H9 (cell line): ENCODE measurements around the gene LIMK2. TPM values are rescaled to one million over a fixed set of nuclear protein-coding genes. Genes with fewer than 3 reads are reported as not detected.

Experiments used
- DNase-seq: peaks from one replicate; pipeline ENCODE4 v3.0.0-alpha.2; 2017
- H2AFZ ChIP-seq: one replicate; pipeline ENCODE4 v1.6.1; 2013; ENCODE audit warnings: mild to moderate bottlenecking, low read length, control low read depth, moderate library complexity
- H2AK5ac ChIP-seq: 2 replicates; pipeline ENCODE4 v1.6.1; 2013; ENCODE audit warnings: low read length, control low read depth, mixed read lengths; ENCODE audit not compliant: insufficient read length
- H2BK120ac ChIP-seq: one replicate; pipeline ENCODE4 v1.6.1; 2013; ENCODE audit warnings: low read depth, mild to moderate bottlenecking, low read length, control low read depth, inconsistent platforms; ENCODE audit not compliant: poor library complexity, severe bottlenecking
- H2BK12ac ChIP-seq: 2 replicates; pipeline ENCODE4 v1.6.1; 2013; ENCODE audit warnings: low read length, control low read depth, mixed read lengths, low read depth; ENCODE audit not compliant: insufficient read length
- H2BK15ac ChIP-seq: 2 replicates; pipeline ENCODE4 v1.6.1; 2013; ENCODE audit warnings: low read depth, low read length, control low read depth
- H2BK20ac ChIP-seq: one replicate; pipeline ENCODE4 v1.6.1; 2013; ENCODE audit warnings: low read depth, mild to moderate bottlenecking, low read length, control low read depth, inconsistent platforms; ENCODE audit not compliant: poor library complexity, severe bottlenecking
- H2BK5ac ChIP-seq: 2 replicates; pipeline ENCODE4 v1.6.1; 2013; ENCODE audit warnings: low read length, control low read depth, mixed read lengths; ENCODE audit not compliant: insufficient read length
- H3K14ac ChIP-seq: 2 replicates; pipeline ENCODE4 v1.6.1; 2013; ENCODE audit warnings: low read length, control low read depth; ENCODE audit not compliant: insufficient read depth
- H3K18ac ChIP-seq: 2 replicates; pipeline ENCODE4 v1.6.1; 2013; ENCODE audit warnings: low read depth, mild to moderate bottlenecking, mixed read lengths, low read length, control low read depth; ENCODE audit not compliant: insufficient read length
- H3K23ac ChIP-seq: 2 replicates; pipeline ENCODE4 v1.6.1; 2013; ENCODE audit warnings: low read length, control low read depth, mixed read lengths, low read depth; ENCODE audit not compliant: insufficient read length
- H3K23me2 ChIP-seq: 2 replicates; pipeline ENCODE4 v1.6.1; 2013; ENCODE audit warnings: low read depth, mild to moderate bottlenecking, mixed read lengths, low read length, control low read depth; ENCODE audit not compliant: insufficient read length, poor library complexity, severe bottlenecking
- H3K27ac ChIP-seq: 2 replicates; pipeline ENCODE4 v1.5.1; 2013; ENCODE audit warnings: low read length, control low read depth, mixed read lengths, low read depth; ENCODE audit not compliant: insufficient read length
- H3K27me3 ChIP-seq: 2 replicates; pipeline ENCODE4 v1.6.1; 2013; ENCODE audit warnings: low read length, control low read depth, inconsistent platforms; ENCODE audit not compliant: insufficient read depth
- H3K4ac ChIP-seq: 2 replicates; pipeline ENCODE4 v1.6.1; 2013; ENCODE audit warnings: low read depth, mild to moderate bottlenecking, control low read depth, inconsistent platforms, low read length, moderate library complexity
- H3K4me1 ChIP-seq: 2 replicates; pipeline ENCODE4 v1.6.1; 2013; ENCODE audit warnings: low read length, control low read depth, inconsistent platforms; ENCODE audit not compliant: insufficient read depth
- H3K4me2 ChIP-seq: 2 replicates; pipeline ENCODE4 v1.6.1; 2013; ENCODE audit warnings: low read length, control low read depth, mixed read lengths; ENCODE audit not compliant: insufficient read length, insufficient read depth
- H3K56ac ChIP-seq: 2 replicates; pipeline ENCODE4 v1.6.1; 2013; ENCODE audit warnings: low read depth, mild to moderate bottlenecking, mixed read lengths, low read length, control low read depth; ENCODE audit not compliant: insufficient read length
- H3K79me1 ChIP-seq: 2 replicates; pipeline ENCODE4 v1.6.1; 2013; ENCODE audit warnings: low read depth, mild to moderate bottlenecking, moderate library complexity, low read length, control low read depth, inconsistent platforms; ENCODE audit not compliant: insufficient read depth, poor library complexity, severe bottlenecking
- H3K79me2 ChIP-seq: 2 replicates; pipeline ENCODE4 v1.6.1; 2013; ENCODE audit warnings: low read length, control low read depth, inconsistent platforms; ENCODE audit not compliant: insufficient read depth
- H3K9ac ChIP-seq: 2 replicates; pipeline ENCODE4 v1.6.1; 2013; ENCODE audit warnings: low read length, control low read depth, mixed read lengths; ENCODE audit not compliant: insufficient read length; ENCODE audit errors: extremely low read depth
- H3K9me3 ChIP-seq: one replicate; pipeline ENCODE4 v1.6.1; 2013; ENCODE audit warnings: low read depth, low read length, inconsistent platforms; ENCODE audit not compliant: control insufficient read depth
- H3T11ph ChIP-seq: one replicate; pipeline ENCODE4 v1.6.1; 2013; ENCODE audit warnings: mild to moderate bottlenecking, low read length, control low read depth, inconsistent platforms
- H4K20me1 ChIP-seq: one replicate; pipeline ENCODE4 v1.6.1; 2013; ENCODE audit not compliant: control insufficient read depth, insufficient read length, insufficient read depth
- H4K5ac ChIP-seq: 2 replicates; pipeline ENCODE4 v1.6.1; 2013; ENCODE audit warnings: low read depth, mild to moderate bottlenecking, mixed read lengths, low read length, control low read depth; ENCODE audit not compliant: insufficient read length
- H4K8ac ChIP-seq: replicated peaks from 2 replicates; pipeline ENCODE4 v1.6.1; 2013; ENCODE audit warnings: low read length, control low read depth, mixed read lengths, low read depth; ENCODE audit not compliant: insufficient read length
- H4K91ac ChIP-seq: 2 replicates; pipeline ENCODE4 v1.6.1; 2013; ENCODE audit warnings: low read depth, mild to moderate bottlenecking, moderate library complexity, mixed read lengths, low read length, control low read depth; ENCODE audit not compliant: insufficient read length
- H3K27ac Mint-ChIP-seq, 3 experiments: 2 replicates in 2 of 3; 3 replicates in 1 of 3; pipeline ENCODE4 v1.8.0; 2020 to 2021; ENCODE audit warnings: mixed read lengths in 3 of 3, mild to moderate bottlenecking in 1 of 3, moderate library complexity in 1 of 3
- H3K27me3 Mint-ChIP-seq: 2 replicates; pipeline ENCODE4 v1.8.0; 2021; ENCODE audit warnings: low read depth, mild to moderate bottlenecking, moderate library complexity, mixed read lengths
- H3K36me3 Mint-ChIP-seq, 3 experiments: 2 replicates in 2 of 3; 3 replicates in 1 of 3; pipeline ENCODE4 v1.8.0; 2020 to 2021; ENCODE audit warnings: low read depth in 3 of 3, mixed read lengths in 3 of 3; ENCODE audit not compliant: insufficient read depth in 1 of 3
- H3K4me1 Mint-ChIP-seq, 2 experiments: 2 replicates each; pipeline ENCODE4 v1.8.0; 2020; ENCODE audit warnings: mixed read lengths in 2 of 2
- H3K4me3 Mint-ChIP-seq, 2 experiments: 2 replicates in 1 of 2; 3 replicates in 1 of 2; pipeline ENCODE4 v1.8.0; 2020 to 2021; ENCODE audit warnings: mild to moderate bottlenecking in 2 of 2, mixed read lengths in 2 of 2, moderate library complexity in 1 of 2
- H3K9me3 Mint-ChIP-seq, 2 experiments: 2 replicates in 1 of 2; 3 replicates in 1 of 2; pipeline ENCODE4 v1.8.0; 2020; ENCODE audit warnings: mild to moderate bottlenecking in 2 of 2, mixed read lengths in 2 of 2, moderate library complexity in 1 of 2
- WGBS: extraction: QIAGEN DNeasy Blood & Tissue Kit; methylation state at CpG from one replicate; pipeline ENCODE4 v1.1.7; 2013; ENCODE audit warnings: missing lambda C conversion rate, low lambda C conversion rate, mixed read lengths; ENCODE audit not compliant: insufficient read length; ENCODE audit errors: extremely low coverage; 5-methylcytosine and 5-hydroxymethylcytosine counted together
- total RNA-seq: library from RNA; stranded (reverse); gene quantifications from 2 replicates; pipeline ENCODE4 v1.2.1, GENCODE V29; 2021
- TF ChIP-seq, protein P1 (sequence below): fragments of 200-600 bp; sonication (generic); conservative IDR thresholded peaks from 3 replicates; pipeline ENCODE4 v1.8.0; 2021; ENCODE audit warnings: antibody characterized with exemption, mild to moderate bottlenecking

The LIMK2 gene
- total RNA-seq, 1 experiment from 2014 or later = 51.3 TPM

DNA sequence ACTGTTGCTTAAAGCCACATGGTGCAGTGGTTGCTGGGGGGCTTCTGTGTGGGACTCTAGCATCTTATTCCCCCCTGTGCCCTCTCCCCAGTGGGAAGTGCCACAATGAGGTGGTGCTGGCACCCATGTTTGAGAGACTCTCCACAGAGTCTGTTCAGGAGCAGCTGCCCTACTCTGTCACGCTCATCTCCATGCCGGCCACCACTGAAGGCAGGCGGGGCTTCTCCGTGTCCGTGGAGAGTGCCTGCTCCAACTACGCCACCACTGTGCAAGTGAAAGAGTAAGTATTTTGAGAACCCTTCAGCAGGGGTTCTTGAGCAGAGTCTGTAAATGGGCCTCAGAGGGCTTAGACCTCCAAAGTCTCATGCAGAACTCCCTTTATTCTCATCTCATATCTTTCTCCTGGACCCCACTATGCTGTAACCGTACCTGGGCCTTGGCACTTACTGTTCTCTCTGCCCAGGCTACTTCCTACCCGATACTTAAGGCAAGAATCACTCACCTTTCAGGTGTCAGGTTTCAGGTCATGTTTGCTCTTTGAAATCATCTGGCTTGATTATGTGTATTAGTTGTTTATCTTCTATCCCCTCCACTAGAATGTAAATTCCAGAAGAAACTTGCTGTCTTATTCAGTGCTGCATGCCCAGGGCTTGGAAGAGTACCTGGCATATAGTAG is 47.8 kb downstream of the LIMK2 start:
- Histone ChIP-seq H3K79me2 (no peaks in the 10 kb centered on the region), H2BK5ac (no peak overlapping the region), H3K23me2 (no peaks in the 10 kb centered on the region), H3K56ac (no peak overlapping the region), H4K8ac (no peak overlapping the region), H3K27ac (no peak overlapping the region), H2AFZ (no peak overlapping the region), H3K79me1 (no peaks in the 10 kb centered on the region), H3K18ac (no peak overlapping the region), H3K9me3 (no peaks in the 10 kb centered on the region), H3T11ph (no peak overlapping the region), H3K27me3 (no peaks in the 10 kb centered on the region), H2AK5ac (no peak overlapping the region), H3K14ac (no peak overlapping the region), H2BK15ac (no peak overlapping the region), H3K4ac (no peak overlapping the region), H2BK120ac (no peak overlapping the region), H4K5ac (no peak overlapping the region), H4K20me1 (no peaks in the 10 kb centered on the region), H3K4me2 (no peak overlapping the region), H2BK20ac (no peak overlapping the region), H3K23ac (no peak overlapping the region), H2BK12ac (no peak overlapping the region), H3K9ac (no peak overlapping the region), H4K91ac (no peak overlapping the region), H3K4me1 (no peaks in the 10 kb centered on the region)
- Mint-ChIP-seq H3K27me3 (no peaks in the 10 kb centered on the region), H3K9me3 (no peaks in the 10 kb centered on the region), H3K27ac (no peak overlapping the region; a peak in 1 of 7 replicates), H3K4me1 (peaks cover 0 to 13% of the 10 kb centered on the region in 2 experiments; a peak in 2 of 4 replicates), H3K36me3 (peaks cover 16 to 59% (median 47%) of the 10 kb centered on the region in 3 experiments; a peak in 6 of 7 replicates), H3K4me3 (no peak overlapping the region)
- DNase-seq = no peak
- TF ChIP-seq, protein P1, sequence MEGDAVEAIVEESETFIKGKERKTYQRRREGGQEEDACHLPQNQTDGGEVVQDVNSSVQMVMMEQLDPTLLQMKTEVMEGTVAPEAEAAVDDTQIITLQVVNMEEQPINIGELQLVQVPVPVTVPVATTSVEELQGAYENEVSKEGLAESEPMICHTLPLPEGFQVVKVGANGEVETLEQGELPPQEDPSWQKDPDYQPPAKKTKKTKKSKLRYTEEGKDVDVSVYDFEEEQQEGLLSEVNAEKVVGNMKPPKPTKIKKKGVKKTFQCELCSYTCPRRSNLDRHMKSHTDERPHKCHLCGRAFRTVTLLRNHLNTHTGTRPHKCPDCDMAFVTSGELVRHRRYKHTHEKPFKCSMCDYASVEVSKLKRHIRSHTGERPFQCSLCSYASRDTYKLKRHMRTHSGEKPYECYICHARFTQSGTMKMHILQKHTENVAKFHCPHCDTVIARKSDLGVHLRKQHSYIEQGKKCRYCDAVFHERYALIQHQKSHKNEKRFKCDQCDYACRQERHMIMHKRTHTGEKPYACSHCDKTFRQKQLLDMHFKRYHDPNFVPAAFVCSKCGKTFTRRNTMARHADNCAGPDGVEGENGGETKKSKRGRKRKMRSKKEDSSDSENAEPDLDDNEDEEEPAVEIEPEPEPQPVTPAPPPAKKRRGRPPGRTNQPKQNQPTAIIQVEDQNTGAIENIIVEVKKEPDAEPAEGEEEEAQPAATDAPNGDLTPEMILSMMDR = no peak
- WGBS = no CpG with 5 or more reads among the region's 8 CpGs
